AG09319 (cell line): Measurements from ENCODE around the gene GABBR2.
A peak's percentile ranks its signal among the peaks of the same experiment; 100 is the strongest.

Experiments
- DNase-seq: peaks from one replicate; pipeline ENCODE4 v3.0.0-alpha.2; 2010; ENCODE audit warnings: low read depth; ENCODE audit errors: extremely low read depth
- TF ChIP-seq, protein P1 (sequence below): IDR thresholded peaks from 2 replicates; pipeline ENCODE4 v1.5.1; 2011; ENCODE audit warnings: low read depth, mild to moderate bottlenecking, inconsistent platforms, low read length, moderate library complexity

Gene GABBR2

DNA sequence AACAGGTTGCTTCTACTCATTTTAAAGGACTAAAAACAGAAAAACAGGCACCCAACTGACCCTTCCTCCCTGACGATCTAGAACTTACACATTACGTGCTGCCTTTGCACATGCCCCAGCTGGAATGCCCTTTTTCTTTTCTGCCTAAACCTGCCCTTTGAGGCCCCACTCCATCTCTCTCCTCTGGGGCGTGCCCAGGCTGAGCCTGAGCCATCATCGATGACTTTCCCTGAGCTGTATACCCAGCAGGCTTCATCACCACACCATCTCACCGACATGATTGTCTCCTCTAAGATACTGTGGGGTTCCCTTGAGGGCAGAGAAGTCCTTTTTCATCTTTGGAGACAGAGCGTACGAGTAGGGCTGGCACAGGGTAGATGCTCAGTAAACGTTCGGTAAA, 24.1 kb upstream of the GABBR2 start:
- no peak for DNase-seq
- TF ChIP-seq, protein P1, sequence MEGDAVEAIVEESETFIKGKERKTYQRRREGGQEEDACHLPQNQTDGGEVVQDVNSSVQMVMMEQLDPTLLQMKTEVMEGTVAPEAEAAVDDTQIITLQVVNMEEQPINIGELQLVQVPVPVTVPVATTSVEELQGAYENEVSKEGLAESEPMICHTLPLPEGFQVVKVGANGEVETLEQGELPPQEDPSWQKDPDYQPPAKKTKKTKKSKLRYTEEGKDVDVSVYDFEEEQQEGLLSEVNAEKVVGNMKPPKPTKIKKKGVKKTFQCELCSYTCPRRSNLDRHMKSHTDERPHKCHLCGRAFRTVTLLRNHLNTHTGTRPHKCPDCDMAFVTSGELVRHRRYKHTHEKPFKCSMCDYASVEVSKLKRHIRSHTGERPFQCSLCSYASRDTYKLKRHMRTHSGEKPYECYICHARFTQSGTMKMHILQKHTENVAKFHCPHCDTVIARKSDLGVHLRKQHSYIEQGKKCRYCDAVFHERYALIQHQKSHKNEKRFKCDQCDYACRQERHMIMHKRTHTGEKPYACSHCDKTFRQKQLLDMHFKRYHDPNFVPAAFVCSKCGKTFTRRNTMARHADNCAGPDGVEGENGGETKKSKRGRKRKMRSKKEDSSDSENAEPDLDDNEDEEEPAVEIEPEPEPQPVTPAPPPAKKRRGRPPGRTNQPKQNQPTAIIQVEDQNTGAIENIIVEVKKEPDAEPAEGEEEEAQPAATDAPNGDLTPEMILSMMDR, result no peak

DNA sequence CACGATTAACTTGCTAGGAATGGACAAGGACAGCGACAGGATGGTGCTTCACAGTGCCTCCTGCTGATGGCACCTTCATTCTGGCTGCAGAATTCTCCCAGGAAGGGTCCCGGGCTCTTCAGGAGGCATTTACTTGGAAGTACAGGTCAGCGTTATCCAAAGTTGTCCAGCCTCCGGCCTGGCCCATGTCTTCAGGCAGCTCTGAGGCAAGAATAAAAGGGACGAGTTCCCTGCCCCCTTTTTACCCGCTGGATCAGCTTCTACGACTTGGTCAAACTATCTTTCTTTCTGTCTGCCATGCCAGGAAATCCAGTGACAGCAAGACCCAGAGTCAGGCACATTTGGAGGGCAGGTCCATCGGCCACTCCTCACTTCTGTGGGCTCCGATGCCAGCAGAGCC, 23.4 kb upstream of the GABBR2 start:
- TF ChIP-seq, protein P1, result no peak
- no peak for DNase-seq

DNA sequence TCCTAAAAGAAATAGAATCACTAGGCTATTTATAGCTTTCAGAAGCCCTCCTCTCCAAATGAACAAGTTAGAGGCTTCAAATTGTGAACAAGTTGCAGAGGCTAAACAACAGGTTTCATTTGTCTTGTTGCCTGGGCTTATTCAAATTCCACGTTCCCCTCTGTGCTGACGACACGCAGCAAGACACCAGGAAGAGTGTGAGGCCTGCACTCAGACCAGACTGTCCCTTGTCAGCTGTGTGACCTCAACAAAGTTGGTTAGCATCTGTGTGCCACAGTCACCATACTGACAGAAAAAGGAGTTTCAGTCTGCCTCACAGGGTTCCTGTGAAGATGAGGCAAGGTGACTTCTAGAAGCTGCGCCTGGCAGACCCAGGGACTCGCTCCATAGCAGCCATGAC, 22.1 kb upstream of the GABBR2 start:
- no peak for DNase-seq
- TF ChIP-seq, protein P1, result no peak

DNA sequence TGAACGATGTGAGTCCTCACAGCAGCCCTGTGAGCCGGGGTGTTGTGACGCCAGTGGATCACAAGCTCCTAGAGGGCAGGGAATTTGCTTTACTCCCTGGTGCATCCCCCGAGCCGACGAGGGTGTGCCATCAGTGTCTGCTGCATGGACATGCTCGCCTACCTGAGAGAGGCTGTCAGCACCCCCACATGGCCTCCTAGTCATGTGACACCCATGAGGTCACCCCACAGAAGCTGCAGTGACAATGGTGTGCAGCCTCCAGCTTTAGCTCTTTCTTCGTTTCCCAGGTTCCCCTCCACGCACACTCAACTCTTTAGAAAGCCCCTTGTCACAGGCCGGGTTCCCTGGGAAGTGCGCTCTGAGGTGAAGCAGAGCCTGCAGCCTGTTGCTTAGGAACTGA, 19.8 kb upstream of the GABBR2 start:
- TF ChIP-seq, protein P1, result no peak
- no peak for DNase-seq

DNA sequence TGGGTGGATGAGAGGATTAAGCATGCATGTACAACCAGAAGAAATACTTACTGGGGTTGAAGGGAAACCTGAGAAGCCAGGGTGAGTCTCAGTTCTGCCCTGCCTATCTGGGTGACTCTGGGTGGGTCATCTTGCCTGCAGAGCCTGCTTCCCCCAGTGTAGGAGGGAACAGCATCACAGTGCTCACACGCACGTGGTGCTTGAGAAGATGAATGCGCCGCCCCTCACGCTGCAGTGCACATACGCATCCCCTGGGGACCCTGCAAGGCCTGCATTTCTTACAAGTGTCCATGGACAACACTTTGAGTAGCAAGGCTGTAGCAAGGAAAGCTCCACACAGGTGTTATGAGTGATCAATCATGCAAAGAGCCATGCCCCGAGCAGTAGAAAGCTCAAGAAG, 18.7 kb upstream of the GABBR2 start:
- no peak for DNase-seq
- TF ChIP-seq, protein P1, result no peak

DNA sequence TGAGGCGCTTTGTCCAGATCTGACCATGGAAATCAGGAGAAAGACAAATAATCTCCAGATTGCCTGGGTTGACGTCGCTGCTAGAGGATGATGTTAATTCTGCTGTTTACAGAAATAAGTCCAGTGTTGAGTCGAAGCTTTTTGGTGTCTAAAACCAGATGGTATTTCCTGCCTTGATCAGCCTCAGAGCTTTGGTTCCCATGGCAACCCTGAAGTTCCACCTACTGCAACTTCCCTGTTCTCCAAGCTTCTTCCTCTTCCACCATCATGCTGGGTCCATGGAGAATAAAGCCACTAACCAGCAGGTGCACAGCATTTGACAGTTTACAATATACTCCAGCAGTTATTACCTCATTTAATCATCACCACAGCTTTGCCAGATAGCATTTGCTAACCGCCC, 18.0 kb upstream of the GABBR2 start:
- TF ChIP-seq, protein P1, result no peak
- DNase-seq, result peak; percentile 34

DNA sequence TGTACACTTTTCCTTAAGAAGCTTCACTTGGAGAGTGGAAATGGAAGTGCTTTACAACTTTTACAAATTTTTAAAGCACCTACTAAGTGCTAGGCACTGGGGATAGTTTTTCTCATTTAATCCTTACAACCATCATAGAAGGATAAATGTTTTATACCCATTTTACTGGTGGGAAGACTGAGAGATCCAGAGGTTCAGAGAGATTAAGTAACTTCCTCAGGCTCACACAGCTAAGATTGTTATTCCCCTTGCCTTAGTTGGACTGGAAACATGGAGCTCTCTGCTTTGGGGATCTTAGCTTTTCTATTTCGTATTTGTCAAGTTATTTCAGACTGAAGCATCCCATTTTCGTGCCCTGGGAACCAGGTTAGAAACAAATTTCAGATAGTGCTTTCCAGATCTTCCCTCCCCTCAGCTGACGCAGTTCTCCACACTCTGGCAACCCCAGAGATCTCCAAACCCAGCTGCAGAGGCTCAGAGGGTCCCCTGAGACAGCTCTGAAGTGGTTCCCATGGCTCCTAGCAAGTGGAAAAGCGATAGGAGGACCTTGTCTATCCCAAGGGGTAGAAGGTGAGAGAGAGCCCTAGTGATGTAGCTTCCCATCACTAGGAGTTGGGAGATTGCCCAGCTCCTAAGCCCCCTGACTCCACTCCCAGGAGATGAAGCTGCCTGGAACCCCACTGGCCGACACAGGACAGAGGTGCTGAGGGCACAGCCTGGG, 16.2 kb upstream of the GABBR2 start:
- DNase-seq, result no peak
- TF ChIP-seq, protein P1, result no peak
